ENCODE results near the gene ZAR1.

ZAR1 gene

GRCh38 chr4:48538358-48538757, 48.3 kb downstream of the ZAR1 start:
- H3K9me2 ChIP-seq (replicated peaks; ENCODE audit: insufficient read depth, low read length) = no peaks in the 10 kb centered on the region
- no peaks in the 10 kb centered on the region for H3K79me2 ChIP-seq (ENCODE audit: insufficient read depth, low read length)
- no peaks in the 10 kb centered on the region for H3K9me3 ChIP-seq (ENCODE audit: insufficient read depth, low read length)
- TF ChIP-seq CTCF (IDR thresholded peaks at IDR 0.05; ENCODE audit: insufficient read depth, low read length, poor library complexity, severe bottlenecking) = no peak
- no peak overlapping the region for H3K27ac ChIP-seq (ENCODE audit: low read depth, low read length)
- no peaks in the 10 kb centered on the region for H4K20me1 ChIP-seq (ENCODE audit: low read depth, low read length)
- peaks cover 5% of the 10 kb centered on the region; the same call in 1 of the 2 replicates for H3F3A ChIP-seq (ENCODE audit: insufficient read depth)
- no peak overlapping the region for H3K4me2 ChIP-seq (ENCODE audit: low read depth, low read length, poor library complexity, severe bottlenecking)
- no peak overlapping the region for H3K9ac ChIP-seq (ENCODE audit: low read length)
- H3K4me3 ChIP-seq (ENCODE audit: insufficient read depth, low read length, poor library complexity, severe bottlenecking) = no peak overlapping the region
- H3K36me3 ChIP-seq (ENCODE audit: low read length) = peaks cover 41% of the 10 kb centered on the region; the same call in 1 of the 2 replicates
- H2AFZ ChIP-seq (ENCODE audit: low read depth, low read length, severe bottlenecking) = no peak overlapping the region
- no peaks in the 10 kb centered on the region for H3K27me3 ChIP-seq (ENCODE audit: low read length)

GRCh38 chr4:48539597-48539996, 49.5 kb downstream of the ZAR1 start:
- no peak overlapping the region for H3K27ac ChIP-seq (ENCODE audit: low read depth, low read length)
- H3K79me2 ChIP-seq (ENCODE audit: insufficient read depth, low read length) = no peaks in the 10 kb centered on the region
- no peak overlapping the region for H3K4me2 ChIP-seq (ENCODE audit: low read depth, low read length, poor library complexity, severe bottlenecking)
- no peak for TF ChIP-seq EZH2phosphoT487 (conservative IDR thresholded peaks at IDR 0.05; ENCODE audit: low read length)
- no peak for TF ChIP-seq CTCF (IDR thresholded peaks at IDR 0.05; ENCODE audit: insufficient read depth, low read length, poor library complexity, severe bottlenecking)
- no peak overlapping the region for H2AFZ ChIP-seq (ENCODE audit: low read depth, low read length, severe bottlenecking)
- no peaks in the 10 kb centered on the region for H4K20me1 ChIP-seq (ENCODE audit: low read depth, low read length)
- no peak overlapping the region for H3K9ac ChIP-seq (ENCODE audit: low read length)
- H3K9me3 ChIP-seq (ENCODE audit: insufficient read depth, low read length) = no peaks in the 10 kb centered on the region
- H3K36me3 ChIP-seq (ENCODE audit: low read length) = peaks cover 42% of the 10 kb centered on the region; the same call in 1 of the 2 replicates
- no peaks in the 10 kb centered on the region for H3K27me3 ChIP-seq (ENCODE audit: low read length)
- H3K9me2 ChIP-seq (replicated peaks; ENCODE audit: insufficient read depth, low read length) = no peaks in the 10 kb centered on the region
- H3K4me3 ChIP-seq (ENCODE audit: insufficient read depth, low read length, poor library complexity, severe bottlenecking) = no peak overlapping the region
- peaks cover 5% of the 10 kb centered on the region; the same call in 1 of the 2 replicates for H3F3A ChIP-seq (ENCODE audit: insufficient read depth)

- Histone ChIP-seq H3K27me3 (ENCODE audit: low read length) (no peaks in the 10 kb centered on the region), H3F3A (ENCODE audit: insufficient read depth) (peaks cover 13% of the 10 kb centered on the region; the same call in 1 of the 2 replicates), H3K4me3 (ENCODE audit: insufficient read depth, low read length, poor library complexity, severe bottlenecking) (no peak overlapping the region), H3K9me3 (ENCODE audit: insufficient read depth, low read length) (no peaks in the 10 kb centered on the region), H3K9ac (ENCODE audit: low read length) (no peak overlapping the region), H3K36me3 (ENCODE audit: low read length) (peaks cover 48% of the 10 kb centered on the region; the same call in 1 of the 2 replicates), H3K79me2 (ENCODE audit: insufficient read depth, low read length) (no peaks in the 10 kb centered on the region), H3K27ac (ENCODE audit: low read depth, low read length) (no peak overlapping the region), H3K4me2 (ENCODE audit: low read depth, low read length, poor library complexity, severe bottlenecking) (no peak overlapping the region), H4K20me1 (ENCODE audit: low read depth, low read length) (no peaks in the 10 kb centered on the region), H3K9me2 (replicated peaks; ENCODE audit: insufficient read depth, low read length) (no peaks in the 10 kb centered on the region), H2AFZ (ENCODE audit: low read depth, low read length, severe bottlenecking) (no peak overlapping the region)
- no peak for TF ChIP-seq EZH2phosphoT487 (conservative IDR thresholded peaks at IDR 0.05; ENCODE audit: low read length)
- TF ChIP-seq CTCF (IDR thresholded peaks at IDR 0.05; ENCODE audit: insufficient read depth, low read length, poor library complexity, severe bottlenecking) = no peak
Measured at GRCh38 chr4:48542888-48543287, 52.8 kb downstream of the ZAR1 start.
